Stimulated activated CD8-positive, alpha-beta memory T cell treated with anti-CD3 and anti-CD28 coated beads, Interleukin-2, amount 100 ng/mL, for 1 hour (primary cell): ENCODE results near the gene SCN2B.

ENCODE experiments used
- DNase-seq, 2 donors: peaks; one replicate each; pipeline ENCODE4 v3.0.0-alpha.2; 2020; ENCODE audit warnings: low read depth in 2 of 2

SCN2B gene

DNA sequence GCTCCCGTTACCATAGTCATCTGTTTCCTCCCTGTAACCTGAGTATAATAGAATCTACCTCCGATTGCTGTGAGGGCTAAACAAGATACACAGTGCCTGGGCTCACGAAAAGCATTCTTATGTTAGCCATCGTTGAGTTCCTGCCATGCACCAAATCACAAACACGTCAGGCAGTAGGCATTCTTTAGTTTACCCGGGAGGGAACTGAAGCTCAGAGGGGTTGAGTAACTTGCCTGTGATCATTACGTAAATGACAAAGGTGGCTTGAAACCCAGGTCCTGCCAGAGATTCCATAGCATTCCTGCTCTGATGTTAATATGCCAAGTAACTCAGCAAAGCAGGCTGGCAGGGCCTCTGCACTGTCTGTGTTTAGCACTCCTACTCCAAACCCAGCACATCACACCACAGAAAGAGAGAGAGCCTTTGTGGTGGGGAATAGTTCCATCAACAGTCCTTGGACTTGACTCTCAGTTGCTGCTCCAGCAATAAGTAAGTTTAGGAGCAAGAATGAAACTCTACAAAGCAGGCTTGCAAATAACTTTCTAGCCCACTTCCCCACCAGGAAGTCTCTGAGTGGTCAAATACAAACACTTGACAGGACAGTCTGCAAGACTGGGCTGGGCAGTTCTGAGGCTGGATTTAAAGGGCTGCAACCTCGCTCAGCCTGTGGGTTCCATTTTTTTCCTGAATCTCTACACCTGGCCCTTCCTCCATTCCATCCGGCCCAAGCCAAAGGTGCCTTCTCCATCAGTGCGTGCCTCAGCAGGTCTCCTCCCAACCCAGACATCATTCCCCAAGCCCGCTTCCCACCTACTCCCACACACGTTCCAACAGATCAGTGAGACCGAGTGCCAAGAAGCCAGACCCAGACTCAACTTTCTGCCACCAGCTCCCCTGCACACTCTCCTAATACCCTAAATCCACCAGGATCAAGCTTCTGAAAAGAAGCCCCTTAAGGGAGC, 1.1 kb downstream of the SCN2B start:
- DNase-seq, result no peak

DNA sequence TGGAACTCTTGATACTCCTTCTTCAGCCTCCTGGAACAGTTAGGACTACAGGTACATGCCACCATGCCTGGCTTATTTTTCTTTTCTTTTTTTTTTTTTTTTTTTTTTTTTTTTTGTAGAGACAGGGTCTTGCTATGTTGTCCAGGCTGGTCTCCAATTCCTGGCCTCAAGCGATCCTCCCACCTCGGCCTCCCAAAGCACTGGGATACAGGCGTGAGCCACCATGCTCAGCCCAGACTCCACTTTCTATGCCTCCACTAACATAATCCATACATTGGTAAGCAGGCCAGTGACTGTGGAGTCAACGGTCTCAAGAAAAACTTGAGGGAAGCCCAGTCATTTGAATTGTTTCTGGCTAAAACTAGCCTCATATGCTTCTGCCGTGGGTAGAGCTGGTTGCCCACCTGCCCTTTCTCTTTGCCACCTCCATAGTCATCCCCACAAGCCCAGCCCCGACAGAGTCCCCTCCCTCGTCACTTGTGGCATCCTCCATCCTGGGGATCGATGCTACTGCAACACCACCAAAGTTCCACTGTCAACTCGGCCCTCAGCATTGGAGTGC, 2.4 kb downstream of the SCN2B start:
- no peak for DNase-seq

DNA sequence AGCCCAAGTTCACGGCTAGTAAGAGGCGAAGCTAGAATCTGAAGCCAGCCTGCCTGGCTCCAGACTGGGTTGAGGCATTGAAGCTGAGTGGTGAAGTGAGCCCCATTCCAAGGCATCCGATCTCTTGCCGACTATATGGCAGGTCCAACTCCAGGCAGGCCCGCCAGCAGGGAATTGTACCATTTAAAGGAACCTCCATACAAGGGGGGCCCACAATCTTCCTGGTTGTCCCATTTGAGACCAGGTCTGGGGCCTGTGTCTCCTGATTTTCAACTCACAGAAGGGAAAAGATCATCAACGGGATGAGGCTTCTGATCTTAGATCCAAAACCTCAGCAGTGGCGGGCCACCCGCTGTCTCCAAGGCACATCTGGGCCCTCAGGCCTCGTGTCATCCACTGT, 4.1 kb downstream of the SCN2B start:
- DNase-seq, result no peak

DNA sequence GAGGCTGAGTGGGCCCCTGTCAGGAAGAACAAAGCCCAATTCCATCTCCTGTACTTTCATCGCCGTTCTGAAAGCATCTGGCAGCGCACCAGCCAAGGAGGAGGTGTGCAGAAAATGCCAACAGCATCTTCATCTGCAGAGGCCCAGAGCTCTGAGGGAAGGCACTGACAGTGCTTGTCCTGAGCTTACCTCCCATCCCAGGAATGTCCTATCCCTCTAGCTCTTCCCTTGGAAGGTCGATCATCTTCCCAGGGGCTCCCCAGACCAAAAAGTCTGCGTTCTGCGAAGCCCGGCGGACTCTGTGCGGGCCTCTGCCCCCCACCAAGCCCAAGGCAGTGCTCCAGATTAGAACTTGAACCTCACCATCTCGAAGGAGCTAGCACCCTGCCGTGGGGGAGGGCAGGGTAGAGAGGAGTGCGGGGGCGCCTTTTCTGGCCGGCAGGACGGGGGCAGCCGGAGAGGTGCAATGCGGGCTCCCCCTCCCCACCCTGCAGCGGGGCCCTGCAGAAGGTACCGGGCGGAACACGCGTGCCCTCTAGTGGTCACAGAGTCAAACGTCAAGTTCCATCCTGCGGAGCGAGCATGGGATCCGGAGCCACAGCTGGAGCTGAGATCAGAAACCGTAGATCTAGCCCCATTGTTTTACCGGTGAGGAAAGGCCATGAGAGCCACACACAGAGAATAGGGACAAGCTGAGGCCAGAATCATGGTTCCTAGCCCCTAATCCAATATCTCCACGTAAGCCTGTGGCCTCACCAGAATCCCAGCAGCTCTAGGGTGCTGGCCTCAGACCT, 5.0 kb downstream of the SCN2B start:
- peak; percentile 33 to 50 for DNase-seq

DNA sequence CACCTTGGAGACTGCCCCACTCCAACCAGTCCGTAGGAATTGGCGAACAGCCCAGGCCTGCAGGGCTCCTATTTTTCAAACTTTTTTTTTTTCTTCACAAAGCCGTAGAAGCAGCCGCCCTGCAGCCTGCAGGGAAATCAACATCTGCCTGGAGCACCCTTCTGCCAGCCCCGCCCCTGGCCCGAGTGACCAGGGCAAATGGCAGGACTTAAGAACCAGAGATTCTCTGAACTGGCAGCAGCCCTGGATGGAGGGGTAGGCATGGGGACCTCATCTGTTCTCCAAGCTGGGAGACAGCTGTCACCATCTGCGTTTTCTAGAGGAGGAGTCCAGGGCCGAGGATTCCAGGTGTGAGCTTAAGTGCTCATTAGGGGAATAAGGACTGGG, 5.6 kb downstream of the SCN2B start:
- no peak for DNase-seq

DNA sequence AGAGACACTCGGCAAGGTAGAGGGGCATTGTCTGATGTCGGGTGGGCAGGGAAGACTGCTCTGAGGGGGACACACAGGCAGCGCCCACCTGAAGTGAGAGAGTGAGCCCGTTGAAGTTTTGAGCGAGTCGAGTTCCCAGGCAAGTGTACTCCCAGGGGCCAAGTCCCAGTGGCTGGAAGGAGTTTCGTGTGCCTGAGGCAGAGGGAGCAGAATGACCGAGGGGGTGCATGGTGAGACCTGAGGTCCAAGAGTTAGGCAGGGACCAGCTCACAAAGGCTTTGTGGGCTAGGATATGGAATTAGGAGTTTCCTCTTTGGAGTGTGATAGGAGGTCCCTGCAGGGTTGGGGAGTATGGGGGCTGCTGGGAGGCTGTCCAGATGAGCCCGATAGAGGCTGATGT, 6.2 kb downstream of the SCN2B start:
- no peak for DNase-seq

DNA sequence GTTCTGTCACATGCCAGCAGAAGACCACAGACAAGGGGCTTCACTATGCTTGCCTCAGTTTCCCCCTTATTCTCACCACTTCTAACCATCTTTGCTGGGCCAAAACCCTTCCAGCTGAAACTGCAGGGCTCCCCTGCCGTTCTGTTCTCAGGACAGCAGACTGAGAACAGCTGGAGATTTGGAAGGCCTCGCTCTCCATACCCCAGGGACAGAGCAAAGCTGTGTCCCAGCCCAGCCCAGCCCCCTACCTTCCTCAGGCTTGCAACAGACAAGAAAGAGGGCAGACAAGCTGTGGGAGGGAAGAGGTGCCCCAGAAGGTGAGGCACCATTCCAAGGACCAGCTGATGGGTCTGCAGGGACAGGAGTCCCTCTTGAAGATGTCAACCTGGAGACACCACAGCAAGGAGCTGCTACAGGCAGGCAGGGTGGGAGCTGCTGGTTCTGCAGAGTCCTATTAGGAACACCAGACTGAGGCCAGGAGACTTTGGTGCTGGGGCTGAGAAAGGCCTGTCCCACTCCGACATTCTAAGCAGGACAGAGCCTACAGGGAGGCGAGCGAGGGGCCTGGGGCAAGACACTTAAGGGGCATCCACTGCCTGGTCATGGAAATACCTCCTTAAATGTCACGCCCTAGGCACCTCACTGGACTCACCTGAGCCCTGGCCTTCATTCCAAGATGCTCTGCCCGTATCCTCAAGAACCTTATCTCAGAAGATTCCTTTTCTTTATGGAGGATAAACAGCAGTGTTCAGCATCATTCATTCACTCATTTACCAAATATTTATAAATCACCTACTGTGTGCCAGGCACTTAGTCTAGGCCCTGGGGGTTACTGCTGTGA, 6.9 kb downstream of the SCN2B start:
- DNase-seq, result no peak

DNA sequence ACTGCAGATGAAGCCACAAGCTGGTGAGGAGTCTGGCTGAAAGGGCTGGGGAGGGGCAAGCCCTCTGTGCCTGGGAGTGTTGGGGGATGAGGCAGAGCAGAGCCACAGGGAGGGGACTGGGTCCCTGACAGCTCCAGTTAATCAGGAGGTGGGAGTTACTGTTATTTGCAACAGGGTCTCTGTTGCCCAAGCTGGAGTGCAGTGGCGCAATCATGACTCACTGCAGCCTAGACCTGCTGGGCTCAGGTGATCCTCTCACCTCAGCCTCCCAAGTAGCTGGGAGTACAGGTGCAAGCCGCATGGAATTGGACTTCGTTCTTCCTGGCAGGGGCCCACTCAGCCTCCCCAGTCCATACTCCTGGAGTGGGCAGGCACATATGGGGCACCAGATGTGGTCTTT, 7.7 kb downstream of the SCN2B start:
- no peak for DNase-seq

DNA sequence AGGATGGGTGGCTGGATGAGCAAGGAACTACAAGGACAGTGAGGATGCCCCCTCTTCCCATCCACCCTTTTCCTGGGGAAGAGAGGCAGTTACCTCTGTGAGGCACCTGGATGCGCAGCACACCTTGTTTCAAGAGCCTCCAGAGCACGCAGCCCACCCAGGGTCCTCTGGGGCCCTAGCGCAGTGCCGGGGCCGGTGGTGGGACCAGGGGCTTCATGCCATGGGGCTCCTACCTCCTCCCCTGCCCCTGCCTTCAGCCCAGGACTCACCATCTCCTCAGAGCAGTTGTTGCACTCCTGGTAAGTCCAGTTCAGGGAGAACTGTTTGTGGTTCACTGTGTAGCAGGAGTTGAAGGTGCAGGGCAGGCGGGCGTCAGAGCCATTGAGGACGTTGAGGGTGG, 8.1 kb downstream of the SCN2B start:
- DNase-seq, result no peak

DNA sequence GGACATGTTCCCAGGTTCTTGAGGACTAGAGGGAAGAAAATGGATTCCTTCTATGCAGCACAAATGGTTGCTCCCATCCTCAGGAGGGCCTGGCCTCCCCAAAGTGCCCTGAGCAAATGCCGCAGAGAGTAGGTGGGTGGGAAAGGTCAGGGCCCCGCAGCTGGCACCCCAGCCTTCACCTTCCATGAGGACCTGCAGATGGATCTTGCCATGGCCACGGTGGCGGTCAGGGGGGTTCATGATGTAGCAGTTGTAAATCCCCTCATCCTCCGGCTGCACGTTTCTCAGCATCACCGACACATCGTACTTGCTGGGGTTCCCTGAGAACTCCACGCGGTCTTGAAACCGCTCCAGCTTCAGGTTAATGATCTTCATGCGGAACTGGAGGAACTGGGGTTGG, 8.5 kb downstream of the SCN2B start:
- DNase-seq, result no peak

DNA sequence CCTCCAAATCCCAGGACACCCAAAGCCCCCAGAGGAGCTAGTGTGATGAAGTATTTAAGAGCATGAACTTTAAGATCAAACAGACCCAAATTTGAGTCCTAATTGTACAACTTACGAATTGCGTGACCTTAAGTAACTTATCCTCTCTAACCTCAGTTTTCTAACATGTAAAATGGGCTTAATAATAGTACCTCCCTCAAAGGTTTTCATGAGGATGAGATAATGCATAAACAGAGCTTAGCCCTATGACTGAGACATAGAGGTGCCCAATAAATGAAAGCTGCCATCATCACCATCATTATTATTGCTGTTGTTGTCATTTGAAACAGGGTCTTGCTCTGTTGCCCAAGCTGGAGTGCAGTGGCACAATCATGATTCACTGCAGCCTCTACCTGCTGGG, 9.2 kb downstream of the SCN2B start:
- no peak for DNase-seq

DNA sequence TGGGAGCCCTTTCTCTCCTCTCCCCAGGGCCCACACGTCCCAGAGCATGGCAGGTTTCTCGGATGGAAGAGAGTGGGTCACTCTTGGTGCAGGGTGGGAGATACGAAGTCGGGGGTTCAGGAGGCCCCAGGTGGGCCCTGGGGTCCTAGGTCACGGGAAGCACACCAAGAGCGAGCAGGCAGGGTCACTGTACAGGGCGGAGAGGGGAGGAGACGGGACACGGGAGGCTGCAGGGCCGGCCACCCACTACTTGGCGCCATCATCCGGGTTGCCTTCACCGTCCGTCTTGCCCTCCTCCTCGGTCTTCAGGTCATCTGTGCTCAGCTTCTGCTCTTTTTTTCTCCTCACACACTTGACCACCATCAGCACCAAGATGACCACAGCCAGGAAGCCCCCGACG, 9.8 kb downstream of the SCN2B start:
- DNase-seq, result no peak

DNA sequence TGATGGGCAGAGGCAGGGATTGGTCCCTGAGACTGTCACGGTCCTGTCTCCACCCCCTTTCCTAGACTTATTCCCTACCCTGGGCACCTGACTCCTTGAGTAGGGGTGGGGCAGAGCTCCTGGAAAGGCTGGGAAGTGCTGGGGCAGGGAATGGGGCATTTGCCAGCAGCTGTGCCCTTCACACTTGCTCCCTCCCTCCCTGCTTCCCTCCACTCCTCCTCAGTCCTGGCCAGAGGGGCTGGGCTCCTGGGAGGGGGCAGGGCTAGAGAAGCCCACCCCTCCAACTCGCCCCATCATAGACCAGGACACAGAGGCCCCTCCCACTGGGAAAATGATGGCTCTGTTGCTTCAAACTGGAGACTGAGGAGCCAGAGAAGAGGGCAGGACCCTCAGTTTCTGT, 11.6 kb downstream of the SCN2B start:
- no peak for DNase-seq

DNA sequence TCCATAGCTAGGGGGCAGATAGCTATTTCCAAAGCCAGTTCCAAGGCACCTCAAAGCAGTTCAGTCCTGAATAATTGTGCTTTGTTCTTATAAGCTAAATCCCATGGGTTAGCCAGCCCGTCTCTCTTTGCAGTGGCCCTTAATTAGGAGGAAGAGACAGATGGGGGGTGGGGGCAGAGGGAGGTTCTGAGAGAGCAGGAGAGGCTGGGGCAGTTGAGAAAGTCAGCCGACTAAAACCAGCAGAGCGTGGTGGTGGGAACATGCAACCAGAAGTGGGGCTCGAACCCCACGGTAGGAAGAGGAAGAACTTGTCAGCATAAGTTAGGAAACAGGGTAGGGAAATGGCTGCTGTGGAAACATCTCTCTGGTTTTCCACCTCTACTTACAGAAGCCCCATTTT, 12.9 kb downstream of the SCN2B start:
- DNase-seq, result no peak

DNA sequence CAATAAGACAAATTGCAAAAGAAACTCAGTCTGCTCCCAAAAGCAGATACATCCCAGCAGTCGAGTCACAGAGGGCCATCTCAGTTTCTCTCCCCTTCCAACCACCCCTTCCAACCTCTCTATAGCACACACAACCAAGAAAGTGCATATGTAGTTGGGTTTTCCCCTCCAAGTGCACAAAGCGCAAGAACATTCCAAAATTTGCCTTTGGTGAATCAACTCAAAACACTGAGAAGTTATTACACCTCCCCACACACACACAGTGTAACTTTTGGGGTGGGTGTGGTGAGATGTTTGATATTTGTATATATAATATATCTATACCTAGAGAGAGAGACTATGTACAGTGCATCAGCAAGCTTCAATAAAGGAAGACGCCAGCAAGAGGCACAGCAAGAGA, 13.6 kb downstream of the SCN2B start:
- DNase-seq, result no peak

DNA sequence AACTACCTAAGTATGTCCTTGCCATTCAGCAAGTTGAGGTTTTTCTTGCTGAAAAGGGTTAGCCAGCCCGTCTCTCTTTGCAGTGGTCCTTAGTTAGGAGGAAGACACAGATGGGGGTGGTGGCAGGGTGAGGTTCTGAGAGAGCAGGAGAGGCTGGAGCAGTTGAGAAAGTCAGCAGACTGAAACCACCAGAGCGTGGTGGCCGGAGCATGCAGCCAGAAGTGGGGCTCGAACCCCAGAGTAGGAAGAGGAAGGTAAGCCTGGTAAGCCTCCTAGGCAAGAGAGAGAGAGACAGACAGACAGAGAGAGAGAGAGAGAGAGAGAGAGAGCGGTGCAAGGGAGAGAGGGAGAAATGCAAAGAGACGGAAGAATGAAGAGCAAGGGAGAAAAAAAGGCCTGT, 14.7 kb downstream of the SCN2B start:
- DNase-seq, result no peak

DNA sequence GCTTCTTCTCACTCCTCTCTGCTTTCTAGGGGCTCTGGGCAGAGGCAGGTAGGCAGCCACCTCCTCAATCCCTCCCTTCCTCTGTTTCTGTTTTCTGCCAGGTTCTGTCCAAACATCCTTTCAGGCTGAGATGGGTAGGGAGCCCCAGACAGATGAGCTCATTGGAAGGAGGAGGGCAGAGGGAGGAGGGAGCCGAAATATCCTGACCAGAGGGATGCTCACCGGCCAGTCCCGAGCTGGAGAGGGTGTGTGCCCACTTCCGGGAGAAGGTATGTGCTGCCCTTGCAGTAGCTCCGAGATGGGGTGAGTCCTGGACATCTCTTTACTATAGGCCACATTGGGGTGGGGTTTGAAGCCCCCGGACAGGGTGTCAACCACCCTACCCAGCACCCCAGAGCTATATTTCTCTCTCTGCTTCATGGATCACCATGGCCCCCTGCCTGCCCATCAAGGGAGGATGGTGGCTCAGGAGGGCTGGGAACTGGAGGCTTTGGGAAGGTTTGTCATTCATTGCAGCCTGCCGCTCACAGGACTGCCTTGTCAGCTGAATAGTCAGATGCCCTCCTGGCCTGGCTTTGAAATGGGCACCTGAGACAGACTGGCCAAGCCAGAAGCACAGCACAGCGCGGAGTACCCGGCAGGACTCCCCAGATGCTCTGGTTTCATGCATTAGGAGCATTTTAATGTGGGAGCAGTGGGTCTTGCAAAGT, 19.1 kb downstream of the SCN2B start:
- DNase-seq, result no peak

DNA sequence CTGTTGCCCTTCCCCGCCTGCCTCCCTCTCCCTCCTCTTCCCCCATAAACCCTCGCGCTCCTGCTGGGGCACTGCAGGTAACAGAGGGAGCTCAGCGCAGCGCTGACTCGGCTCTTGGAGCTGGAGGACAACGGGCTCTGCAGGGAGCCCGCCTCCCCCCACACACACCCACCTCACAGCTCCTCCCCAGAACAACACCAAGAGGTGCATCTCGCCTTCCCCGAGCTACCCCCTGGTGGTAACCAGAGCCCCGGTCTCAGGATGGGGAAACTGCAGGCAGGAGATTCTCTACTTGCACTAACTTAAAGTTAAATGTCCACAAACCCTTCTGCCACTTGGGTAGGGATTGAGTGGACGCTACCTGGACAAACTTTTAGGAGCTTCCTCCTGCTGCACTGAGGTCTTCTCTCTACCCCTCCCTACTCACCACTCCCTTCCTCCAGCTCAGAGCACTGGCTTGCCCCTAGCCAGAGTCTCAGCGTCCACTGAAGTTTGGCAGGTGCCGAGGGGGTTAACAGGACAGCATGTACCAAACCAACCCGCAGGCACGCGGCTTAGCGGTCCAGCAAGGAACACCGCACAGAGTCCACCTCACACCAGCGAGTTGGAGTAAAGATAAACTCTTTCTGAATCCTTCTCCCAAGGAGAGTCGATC, 19.8 kb downstream of the SCN2B start:
- no peak for DNase-seq

DNA sequence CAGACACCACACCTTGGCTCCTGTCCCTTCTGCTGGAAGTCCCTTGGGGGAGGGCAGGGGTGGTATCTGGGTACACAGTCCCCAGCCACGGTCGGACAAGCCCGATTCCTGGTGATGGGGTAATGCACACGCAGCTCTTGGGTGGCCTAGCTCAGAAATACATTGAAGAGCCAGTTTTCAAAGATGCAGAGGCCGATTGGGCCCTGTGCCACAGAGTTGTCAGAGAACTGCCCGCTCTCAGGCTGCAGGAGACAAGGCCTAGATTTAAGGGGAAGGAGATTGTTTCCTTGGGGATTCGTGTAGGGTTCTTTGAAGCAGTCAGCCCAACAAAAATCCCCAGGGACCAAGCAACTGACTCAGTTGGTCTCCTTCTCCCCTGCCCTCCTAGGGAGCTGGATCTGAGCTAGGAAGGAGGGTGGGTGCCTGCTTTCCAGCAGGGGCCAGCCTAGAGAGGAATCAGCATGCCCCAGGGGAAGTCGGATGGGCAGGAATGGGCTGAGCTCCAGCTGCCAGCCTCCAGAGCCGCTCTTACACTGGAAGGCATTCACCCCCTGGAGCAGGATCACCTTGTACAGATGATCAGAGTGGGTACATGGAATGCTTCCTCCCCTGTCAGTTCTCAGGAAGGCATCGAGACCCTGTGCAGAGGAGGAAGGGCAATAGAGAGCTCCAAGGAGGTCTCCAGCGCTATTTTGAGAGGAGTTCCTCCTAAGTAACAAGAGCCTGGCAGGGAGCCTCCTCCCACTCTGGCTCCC, 20.5 kb downstream of the SCN2B start:
- no peak for DNase-seq

DNA sequence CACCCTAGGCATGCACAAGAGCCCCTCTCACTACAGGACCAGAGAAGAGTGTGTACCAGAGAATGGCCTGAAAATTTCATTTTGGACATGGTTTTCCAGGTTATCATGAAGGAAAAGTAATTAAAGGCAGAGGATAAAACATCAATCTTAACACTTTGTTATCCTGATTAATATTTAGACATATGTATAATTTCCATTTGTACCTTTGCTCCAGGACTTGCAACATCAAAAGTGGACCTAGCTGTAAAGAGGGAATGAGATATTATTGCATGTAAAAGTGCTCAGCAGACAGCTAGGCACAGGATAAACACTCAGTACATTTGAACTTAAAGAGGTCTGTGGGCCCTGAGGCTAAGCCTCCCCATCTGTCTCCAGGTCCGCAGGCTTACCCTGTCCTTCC, 21.8 kb downstream of the SCN2B start:
- no peak for DNase-seq
